ENCODE measurements around the gene TTL. TPM values are rescaled to one million over a fixed set of nuclear protein-coding genes. Genes with fewer than 3 reads are reported as not detected.

TTL gene
- total RNA-seq, 1 experiment from 2014 or later: 81.5 TPM

DNA sequence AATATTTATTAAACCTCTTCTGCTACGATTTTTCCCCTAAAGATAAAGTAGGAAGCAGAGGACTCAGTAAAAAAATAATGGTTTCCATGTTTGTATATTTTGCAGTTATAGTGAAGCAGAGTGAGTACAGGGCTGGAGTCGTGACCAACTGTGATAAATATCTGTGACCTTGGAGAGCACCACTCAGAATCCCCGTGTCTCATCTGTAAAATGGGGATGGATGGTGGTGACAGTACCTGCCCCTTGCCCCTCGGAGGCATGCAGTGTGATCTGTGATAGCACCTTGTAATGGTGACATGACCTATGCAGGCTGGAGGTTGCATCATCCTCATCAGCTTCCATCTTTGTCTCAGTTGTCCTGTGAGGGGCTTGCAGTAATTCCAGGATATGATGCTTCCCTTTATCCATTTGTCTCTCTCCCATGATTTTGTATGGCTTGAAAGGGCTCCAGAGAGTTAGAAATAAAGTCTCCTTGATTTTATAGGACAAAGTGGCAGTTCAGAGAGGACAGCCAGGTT lies 5.5 kb downstream of the TTL start:
- H3K27me3 ChIP-seq (ENCODE audit: control insufficient read depth, insufficient read depth, low read length): no peaks in the 10 kb centered on the region
- intact Hi-C loops (cut with micrococcal nuclease; ENCODE audit: unreplicated experiment) (no loop called here), in situ Hi-C loops (cut with HindIII; ENCODE audit: low pct_unique_long_range_greater_than_20kb, low sequenced_read_pairs) (no loop called here)
- POLR2A ChIA-PET: no interaction called here
- H3K36me3 ChIP-seq (ENCODE audit: control insufficient read depth, insufficient read depth, low read length): no peaks in the 10 kb centered on the region; the same call in 1 of the 2 replicates
- CTCF ChIA-PET: no interaction called here
- no peaks in the 10 kb centered on the region for H3K9me3 ChIP-seq (ENCODE audit: control insufficient read depth, insufficient read depth, low read depth, low read length)
- DNase-seq (ENCODE audit: low read depth, low spot score): no peak
- H3K4me3 ChIP-seq (ENCODE audit: low read depth in 2 of 2, low read length in 2 of 2): no peak overlapping the region
- H3K27ac ChIP-seq (ENCODE audit: low read length): no peak overlapping the region; the same call in 1 of the 2 replicates
- no TSS peak for BruUV-seq (replicated peaks)
- ATAC-seq: no peak
- no peak for TF ChIP-seq TCF7L2 (IDR thresholded peaks at IDR 0.05; ENCODE audit: low read depth, low read length)
- TF ChIP-seq POLR2AphosphoS5 (IDR thresholded peaks at IDR 0.05; ENCODE audit: low read depth, low read length): no peak
- TF ChIP-seq, protein P1, sequence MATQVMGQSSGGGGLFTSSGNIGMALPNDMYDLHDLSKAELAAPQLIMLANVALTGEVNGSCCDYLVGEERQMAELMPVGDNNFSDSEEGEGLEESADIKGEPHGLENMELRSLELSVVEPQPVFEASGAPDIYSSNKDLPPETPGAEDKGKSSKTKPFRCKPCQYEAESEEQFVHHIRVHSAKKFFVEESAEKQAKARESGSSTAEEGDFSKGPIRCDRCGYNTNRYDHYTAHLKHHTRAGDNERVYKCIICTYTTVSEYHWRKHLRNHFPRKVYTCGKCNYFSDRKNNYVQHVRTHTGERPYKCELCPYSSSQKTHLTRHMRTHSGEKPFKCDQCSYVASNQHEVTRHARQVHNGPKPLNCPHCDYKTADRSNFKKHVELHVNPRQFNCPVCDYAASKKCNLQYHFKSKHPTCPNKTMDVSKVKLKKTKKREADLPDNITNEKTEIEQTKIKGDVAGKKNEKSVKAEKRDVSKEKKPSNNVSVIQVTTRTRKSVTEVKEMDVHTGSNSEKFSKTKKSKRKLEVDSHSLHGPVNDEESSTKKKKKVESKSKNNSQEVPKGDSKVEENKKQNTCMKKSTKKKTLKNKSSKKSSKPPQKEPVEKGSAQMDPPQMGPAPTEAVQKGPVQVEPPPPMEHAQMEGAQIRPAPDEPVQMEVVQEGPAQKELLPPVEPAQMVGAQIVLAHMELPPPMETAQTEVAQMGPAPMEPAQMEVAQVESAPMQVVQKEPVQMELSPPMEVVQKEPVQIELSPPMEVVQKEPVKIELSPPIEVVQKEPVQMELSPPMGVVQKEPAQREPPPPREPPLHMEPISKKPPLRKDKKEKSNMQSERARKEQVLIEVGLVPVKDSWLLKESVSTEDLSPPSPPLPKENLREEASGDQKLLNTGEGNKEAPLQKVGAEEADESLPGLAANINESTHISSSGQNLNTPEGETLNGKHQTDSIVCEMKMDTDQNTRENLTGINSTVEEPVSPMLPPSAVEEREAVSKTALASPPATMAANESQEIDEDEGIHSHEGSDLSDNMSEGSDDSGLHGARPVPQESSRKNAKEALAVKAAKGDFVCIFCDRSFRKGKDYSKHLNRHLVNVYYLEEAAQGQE (IDR thresholded peaks at IDR 0.05; ENCODE audit: insufficient read depth in 1 of 2, low read depth in 2 of 2, low read length in 1 of 2): no peak
- peaks cover 14% of the 10 kb centered on the region for H3K4me1 ChIP-seq (ENCODE audit: control insufficient read depth, insufficient read depth, low read length)

DNA sequence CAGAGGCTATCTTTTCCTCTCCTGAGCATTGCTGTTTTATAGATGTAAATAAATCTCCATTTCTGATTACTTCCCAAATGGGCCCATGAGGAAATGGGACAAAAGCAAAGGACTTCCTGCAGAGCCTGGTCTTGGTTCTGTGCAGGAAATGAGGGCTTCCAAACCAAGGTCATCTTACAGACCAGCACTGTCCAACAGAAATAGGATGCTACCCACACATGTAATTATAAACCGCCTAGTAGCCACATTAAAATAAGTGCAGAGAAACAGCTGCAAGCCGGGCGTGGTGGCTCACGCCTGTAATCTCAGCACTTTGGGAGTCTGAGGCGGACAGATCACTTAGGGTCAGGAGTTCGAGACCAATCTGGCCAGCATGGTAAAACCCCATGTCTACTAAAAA lies 6.2 kb downstream of the TTL start:
- TF ChIP-seq, protein P1 (IDR thresholded peaks at IDR 0.05; ENCODE audit: insufficient read depth in 1 of 2, low read depth in 2 of 2, low read length in 1 of 2): no peak
- no peak for TF ChIP-seq POLR2AphosphoS5 (IDR thresholded peaks at IDR 0.05; ENCODE audit: low read depth, low read length)
- TF ChIP-seq, protein P2, sequence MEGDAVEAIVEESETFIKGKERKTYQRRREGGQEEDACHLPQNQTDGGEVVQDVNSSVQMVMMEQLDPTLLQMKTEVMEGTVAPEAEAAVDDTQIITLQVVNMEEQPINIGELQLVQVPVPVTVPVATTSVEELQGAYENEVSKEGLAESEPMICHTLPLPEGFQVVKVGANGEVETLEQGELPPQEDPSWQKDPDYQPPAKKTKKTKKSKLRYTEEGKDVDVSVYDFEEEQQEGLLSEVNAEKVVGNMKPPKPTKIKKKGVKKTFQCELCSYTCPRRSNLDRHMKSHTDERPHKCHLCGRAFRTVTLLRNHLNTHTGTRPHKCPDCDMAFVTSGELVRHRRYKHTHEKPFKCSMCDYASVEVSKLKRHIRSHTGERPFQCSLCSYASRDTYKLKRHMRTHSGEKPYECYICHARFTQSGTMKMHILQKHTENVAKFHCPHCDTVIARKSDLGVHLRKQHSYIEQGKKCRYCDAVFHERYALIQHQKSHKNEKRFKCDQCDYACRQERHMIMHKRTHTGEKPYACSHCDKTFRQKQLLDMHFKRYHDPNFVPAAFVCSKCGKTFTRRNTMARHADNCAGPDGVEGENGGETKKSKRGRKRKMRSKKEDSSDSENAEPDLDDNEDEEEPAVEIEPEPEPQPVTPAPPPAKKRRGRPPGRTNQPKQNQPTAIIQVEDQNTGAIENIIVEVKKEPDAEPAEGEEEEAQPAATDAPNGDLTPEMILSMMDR (IDR thresholded peaks at IDR 0.05): no peak
- no TSS peak for BruUV-seq (replicated peaks)
- Histone ChIP-seq H3K27me3 (ENCODE audit: control insufficient read depth, insufficient read depth, low read length) (no peaks in the 10 kb centered on the region), H3K36me3 (ENCODE audit: control insufficient read depth, insufficient read depth, low read length) (no peaks in the 10 kb centered on the region; the same call in 1 of the 2 replicates), H3K9me3 (ENCODE audit: control insufficient read depth, insufficient read depth, low read depth, low read length) (no peaks in the 10 kb centered on the region), H3K4me3 (ENCODE audit: low read depth in 2 of 2, low read length in 2 of 2) (no peak overlapping the region), H3K27ac (ENCODE audit: low read length) (peak overlapping the region; percentile 10; the same call in 1 of the 2 replicates), H3K4me1 (ENCODE audit: control insufficient read depth, insufficient read depth, low read length) (peaks cover 12% of the 10 kb centered on the region)
- ChIA-PET POLR2A (no interaction called here), CTCF (no interaction called here)
- ATAC-seq (no peak), DNase-seq (ENCODE audit: low read depth, low spot score) (no peak)
- in situ Hi-C loops (cut with HindIII; ENCODE audit: low pct_unique_long_range_greater_than_20kb, low sequenced_read_pairs): no loop called here
- intact Hi-C loops (cut with micrococcal nuclease; ENCODE audit: unreplicated experiment): no loop called here
